Sigmoid colon (tissue), 7 donors: ENCODE results near the gene SDHAF3. TPM values are rescaled to one million over a fixed set of nuclear protein-coding genes. Genes with fewer than 3 reads are reported as not detected.
A peak's percentile ranks its signal among the peaks of the same experiment; 100 is the strongest.

Source experiments
- DNase-seq: peaks from one replicate; pipeline ENCODE4 v3.0.0-alpha.2; 2019
- H3K27ac ChIP-seq, 4 donors: fragments of 200-600 bp; sonication (generic); one replicate each; pipeline ENCODE4 v1.5.1; 2016 to 2019; ENCODE audit warnings: mild to moderate bottlenecking in 1 of 4
- H3K27me3 ChIP-seq, 3 donors: fragments of 200-600 bp; sonication (generic); one replicate each; pipeline ENCODE4 v1.5.1; 2019; ENCODE audit warnings: mild to moderate bottlenecking in 1 of 3
- H3K36me3 ChIP-seq, 4 donors: fragments of 200-600 bp; sonication (generic); one replicate each; pipeline ENCODE4 v1.5.1; 2016 to 2019
- H3K4me1 ChIP-seq, 4 donors: fragments of 200-600 bp; sonication (generic); one replicate each; pipeline ENCODE4 v1.5.1; 2017 to 2019
- H3K4me3 ChIP-seq, 4 donors: fragments of 200-600 bp; sonication (generic); one replicate each; pipeline ENCODE4 v1.5.1; 2017 to 2019; ENCODE audit warnings: mild to moderate bottlenecking in 2 of 4, moderate library complexity in 1 of 4
- H3K9me3 ChIP-seq, 4 donors: fragments of 200-600 bp in 3 of 4; sonication (generic) in 3 of 4; one replicate each; pipeline versions ENCODE4 v1.5.1 to v1.6.1; 2013 to 2019
- EP300 ChIP-seq, 4 donors: sonication (generic); formaldehyde crosslinking; IDR thresholded peaks; one replicate each; pipeline ENCODE4 v1.6.1; 2017; ENCODE audit warnings: antibody characterized with exemption in 4 of 4
- POLR2A ChIP-seq, 2 donors: fragments of 450-650 bp; IDR thresholded peaks; one replicate each; pipeline ENCODE4 v1.6.1; 2016; ENCODE audit warnings: antibody characterized with exemption in 2 of 2, mild to moderate bottlenecking in 2 of 2, moderate library complexity in 2 of 2
- POLR2AphosphoS5 ChIP-seq, 4 donors: sonication (generic); formaldehyde crosslinking; IDR thresholded peaks; one replicate each; pipeline ENCODE4 v1.6.1; 2017; ENCODE audit warnings: antibody characterized with exemption in 4 of 4
- WGBS, 2 donors: extraction: QIAGEN DNeasy Blood & Tissue Kit; methylation state at CpG; one replicate each; pipeline ENCODE4 v1.1.7; 2013; 5-methylcytosine and 5-hydroxymethylcytosine counted together
- intact Hi-C: fragments of 100-400 bp; cut with DNase I; formaldehyde crosslinking; loops from one replicate; pipeline ENCODE4 v1.15.1; 2023
- polyA plus RNA-seq, 3 donors: library from polyadenylated mRNA; stranded (reverse); fragments of 200-250 nt; gene quantifications; one replicate each; pipeline ENCODE4 v1.2.3, GENCODE V29; 2013
- total RNA-seq, 4 donors: library from RNA; depleted of rRNA; stranded (reverse); fragments of >200 nt; gene quantifications; one replicate each; pipeline ENCODE4 v1.1.0, GENCODE V29; 2016
- TF ChIP-seq, protein P1 (sequence below), 4 experiments: fragments of 450-650 bp in 3 of 4; fragments of 200-600 bp in 1 of 4; IDR thresholded peaks; one replicate each; pipeline ENCODE4 v1.5.1; 2016 to 2019; ENCODE audit warnings: antibody characterized with exemption in 4 of 4, mild to moderate bottlenecking in 3 of 4, moderate library complexity in 2 of 4
- donor health status: healthy with polysubstance abuse.
- donor health status: Bipolar disorder and iron deficiency.
- donor health status: healthy.

SDHAF3 gene
- total and polyA plus RNA-seq, 7 donors, result 3.3 to 28.4 (median 13.2) TPM

DNA sequence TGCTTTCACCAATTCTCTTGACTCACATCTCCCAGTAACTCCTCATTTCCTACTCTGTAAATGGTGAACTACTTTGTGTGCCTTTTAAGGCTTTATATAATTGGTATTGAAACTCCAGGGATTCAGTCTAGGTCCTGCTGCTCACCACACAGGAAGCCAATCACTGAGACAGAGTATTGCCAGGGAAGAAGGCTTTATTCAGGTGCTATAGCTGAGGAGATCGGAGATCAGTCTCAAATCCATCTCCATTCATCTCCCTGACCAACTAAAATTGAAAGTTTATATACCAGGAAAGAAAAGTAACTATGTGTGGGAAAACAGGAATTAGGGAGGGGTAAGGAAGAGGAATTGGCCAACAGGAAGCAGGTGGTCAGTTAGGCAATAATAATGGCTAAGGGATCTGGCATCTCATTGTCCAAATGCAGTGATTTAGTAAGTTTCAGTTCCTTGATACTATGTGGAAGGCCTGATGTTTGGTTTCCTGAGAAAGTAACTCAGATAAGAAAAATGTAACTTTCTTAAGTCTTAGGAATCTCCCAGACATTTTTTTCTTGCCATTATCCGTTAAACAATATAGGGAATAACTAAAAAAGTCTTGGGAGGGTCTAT lies 10.2 kb upstream of the SDHAF3 start:
- WGBS, 2 donors, result 88 to 97% methylated on average over 2 of the region's 2 CpGs
- no peak overlapping the region for H3K27ac ChIP-seq
- TF ChIP-seq POLR2AphosphoS5 (IDR thresholded peaks at IDR 0.05) (no peak), EP300 (IDR thresholded peaks at IDR 0.05) (no peak), POLR2A (IDR thresholded peaks at IDR 0.05) (no peak)
- TF ChIP-seq, protein P1, sequence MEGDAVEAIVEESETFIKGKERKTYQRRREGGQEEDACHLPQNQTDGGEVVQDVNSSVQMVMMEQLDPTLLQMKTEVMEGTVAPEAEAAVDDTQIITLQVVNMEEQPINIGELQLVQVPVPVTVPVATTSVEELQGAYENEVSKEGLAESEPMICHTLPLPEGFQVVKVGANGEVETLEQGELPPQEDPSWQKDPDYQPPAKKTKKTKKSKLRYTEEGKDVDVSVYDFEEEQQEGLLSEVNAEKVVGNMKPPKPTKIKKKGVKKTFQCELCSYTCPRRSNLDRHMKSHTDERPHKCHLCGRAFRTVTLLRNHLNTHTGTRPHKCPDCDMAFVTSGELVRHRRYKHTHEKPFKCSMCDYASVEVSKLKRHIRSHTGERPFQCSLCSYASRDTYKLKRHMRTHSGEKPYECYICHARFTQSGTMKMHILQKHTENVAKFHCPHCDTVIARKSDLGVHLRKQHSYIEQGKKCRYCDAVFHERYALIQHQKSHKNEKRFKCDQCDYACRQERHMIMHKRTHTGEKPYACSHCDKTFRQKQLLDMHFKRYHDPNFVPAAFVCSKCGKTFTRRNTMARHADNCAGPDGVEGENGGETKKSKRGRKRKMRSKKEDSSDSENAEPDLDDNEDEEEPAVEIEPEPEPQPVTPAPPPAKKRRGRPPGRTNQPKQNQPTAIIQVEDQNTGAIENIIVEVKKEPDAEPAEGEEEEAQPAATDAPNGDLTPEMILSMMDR (IDR thresholded peaks at IDR 0.05), result no peak
- no peak for DNase-seq
- H3K4me3 ChIP-seq, result no peak overlapping the region
- H3K36me3 ChIP-seq, result no peaks in the 10 kb centered on the region
- no peaks in the 10 kb centered on the region for H3K27me3 ChIP-seq
- H3K9me3 ChIP-seq, result no peaks in the 10 kb centered on the region
- intact Hi-C loops, result loop anchor here (10.0 kb wide), 1 partner anchor 728 kb away; no protein-coding TSS in a partner anchor
- peaks cover 0 to 6% (median 1%) of the 10 kb centered on the region in 4 donors for H3K4me1 ChIP-seq

GRCh38 chr7:97116308-97116707 lies 1.2 kb upstream of the SDHAF3 start:
- H3K27me3 ChIP-seq, result no peaks in the 10 kb centered on the region
- H3K4me1 ChIP-seq, result peaks cover 0 to 21% (median 8%) of the 10 kb centered on the region in 4 donors
- TF ChIP-seq, protein P1 (IDR thresholded peaks at IDR 0.05), result no peak
- TF ChIP-seq POLR2A (IDR thresholded peaks at IDR 0.05) (no peak), POLR2AphosphoS5 (IDR thresholded peaks at IDR 0.05) (no peak), EP300 (IDR thresholded peaks at IDR 0.05) (no peak)
- no peaks in the 10 kb centered on the region for H3K9me3 ChIP-seq
- H3K36me3 ChIP-seq, result no peaks in the 10 kb centered on the region
- 47 to 62% methylated on average over 5 of the region's 5 CpGs for WGBS, 2 donors
- no peak for DNase-seq
- intact Hi-C loops, result loop anchor here (5.0 kb wide), 1 partner anchor 756 kb away; the partner anchor contains the start of gene ASNS
- no peak overlapping the region for H3K4me3 ChIP-seq
- peak overlapping the region in 3 of 4 donors; percentile 77 to 84 (median 78) for H3K27ac ChIP-seq

DNA sequence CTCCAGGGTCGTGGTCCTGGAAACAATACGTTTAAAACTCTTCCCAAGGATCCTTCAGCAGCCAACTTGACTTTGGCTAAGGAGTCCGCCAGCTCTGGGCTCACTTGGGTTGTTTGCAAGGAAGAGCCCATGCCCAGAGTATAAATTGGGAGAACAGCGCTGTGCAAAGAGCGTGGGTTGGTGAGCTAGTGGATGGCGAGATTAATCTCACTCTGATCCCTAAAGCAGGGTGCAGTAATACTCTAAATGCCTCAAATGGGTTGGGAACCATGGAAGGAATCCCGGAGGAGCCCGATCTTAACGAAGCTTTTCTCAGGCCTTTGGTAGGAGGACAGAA lies 495 bp upstream of the SDHAF3 start:
- intact Hi-C loops, result loop anchor here (5.0 kb wide), 1 partner anchor 755 kb away; the partner anchor contains the start of gene ASNS
- Histone ChIP-seq H3K36me3 (no peaks in the 10 kb centered on the region), H3K9me3 (no peaks in the 10 kb centered on the region), H3K27ac (peak overlapping the region; percentile 77 to 84 (median 78)), H3K4me3 (peak overlapping the region; percentile 59 to 65 (median 63)), H3K4me1 (peaks cover 0 to 21% (median 8%) of the 10 kb centered on the region in 4 donors), H3K27me3 (no peaks in the 10 kb centered on the region)
- TF ChIP-seq POLR2A (IDR thresholded peaks at IDR 0.05), result no peak
- TF ChIP-seq EP300 (IDR thresholded peaks at IDR 0.05), result no peak
- no peak for DNase-seq
- 75 to 84% methylated on average over 9 of the region's 9 CpGs for WGBS, 2 donors

GRCh38 chr7:97118306-97118917 lies 914 bp downstream of the SDHAF3 start:
- TF ChIP-seq EP300 (IDR thresholded peaks at IDR 0.05), result no peak
- no peak for TF ChIP-seq POLR2A (IDR thresholded peaks at IDR 0.05)
- no peak for TF ChIP-seq POLR2AphosphoS5 (IDR thresholded peaks at IDR 0.05)
- TF ChIP-seq, protein P1 (IDR thresholded peaks at IDR 0.05), result no peak
- 10 to 18% methylated on average over 13 of the region's 13 CpGs for WGBS, 2 donors
- Histone ChIP-seq H3K4me3 (peak overlapping the region; percentile 59 to 65 (median 63)), H3K4me1 (peaks cover 0 to 21% (median 8%) of the 10 kb centered on the region in 4 donors), H3K27me3 (no peaks in the 10 kb centered on the region), H3K36me3 (no peaks in the 10 kb centered on the region), H3K27ac (peak overlapping the region in 3 of 4 donors; percentile 77 to 84 (median 78)), H3K9me3 (no peaks in the 10 kb centered on the region)
- no peak for DNase-seq
- intact Hi-C loops, result loop anchor here (5.0 kb wide), 1 partner anchor 754 kb away; the partner anchor contains the start of gene ASNS

- H3K27me3 ChIP-seq, result no peaks in the 10 kb centered on the region
- 92 to 95% methylated on average over 2 of the region's 2 CpGs for WGBS, 2 donors
- no peaks in the 10 kb centered on the region for H3K36me3 ChIP-seq
- no peak for DNase-seq
- no peaks in the 10 kb centered on the region for H3K9me3 ChIP-seq
- no peak for TF ChIP-seq POLR2A (IDR thresholded peaks at IDR 0.05)
- TF ChIP-seq, protein P1 (IDR thresholded peaks at IDR 0.05), result no peak
- no peak for TF ChIP-seq POLR2AphosphoS5 (IDR thresholded peaks at IDR 0.05)
- no peak for TF ChIP-seq EP300 (IDR thresholded peaks at IDR 0.05)
- no peak overlapping the region for H3K4me3 ChIP-seq
- H3K27ac ChIP-seq, result no peak overlapping the region
- intact Hi-C loops, result loop anchor here (5.0 kb wide), 1 partner anchor 753 kb away; the partner anchor contains the start of gene ASNS
- peaks cover 0 to 21% (median 8%) of the 10 kb centered on the region in 4 donors for H3K4me1 ChIP-seq
Observed at GRCh38 chr7:97119747-97120146, 2.2 kb downstream of the SDHAF3 start.
